Amygdala (tissue), 56 donors: ENCODE results near the gene NUP54.

Experiments
- DNase-seq, 56 donors: peaks; one replicate each; lab custom pipeline; 2025; lab: John Stamatoyannopoulos, UW

The NUP54 gene

GRCh38 chr4:76153356-76153755, 5.2 kb upstream of the NUP54 start:
- DNase-seq = no peak

DNA sequence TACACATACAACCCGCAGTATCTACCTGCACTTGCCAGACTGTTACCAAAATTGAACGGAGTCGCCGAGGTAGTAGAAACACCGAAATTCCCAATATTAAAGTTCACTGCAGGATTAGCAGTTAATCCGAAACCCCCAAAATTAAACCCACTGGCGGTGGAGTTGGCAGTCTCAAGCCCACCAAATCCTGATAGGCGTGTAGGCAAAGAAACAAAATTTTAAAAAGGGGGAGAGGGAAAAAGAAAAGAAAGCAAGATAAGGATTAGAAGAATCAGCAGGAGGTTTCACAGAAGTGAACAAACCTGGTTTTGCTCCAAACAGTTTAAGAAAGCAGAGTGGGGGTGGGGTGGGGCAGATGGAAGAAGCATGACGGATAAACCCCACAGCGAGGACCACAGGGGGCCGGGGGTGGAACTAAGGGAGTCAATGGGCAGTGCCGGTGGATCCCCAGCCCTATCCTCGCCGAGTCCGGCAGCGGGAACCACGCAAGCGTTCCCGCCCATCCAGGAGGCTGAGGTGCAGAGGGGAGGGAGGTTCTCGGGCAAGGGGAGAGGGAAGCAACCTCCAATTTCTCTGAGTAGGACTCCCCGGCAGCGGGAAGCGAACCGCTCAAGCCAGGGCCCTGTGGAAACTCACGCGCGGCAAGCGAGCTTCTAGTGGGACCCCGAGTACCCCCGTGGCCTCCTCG, 599 bp downstream of the NUP54 start:
- DNase-seq = peak in 27 of 56 donors; percentile 9 to 65 (median 44)

GRCh38 chr4:76144546-76144945, 3.7 kb downstream of the NUP54 start:
- DNase-seq = no peak

DNA sequence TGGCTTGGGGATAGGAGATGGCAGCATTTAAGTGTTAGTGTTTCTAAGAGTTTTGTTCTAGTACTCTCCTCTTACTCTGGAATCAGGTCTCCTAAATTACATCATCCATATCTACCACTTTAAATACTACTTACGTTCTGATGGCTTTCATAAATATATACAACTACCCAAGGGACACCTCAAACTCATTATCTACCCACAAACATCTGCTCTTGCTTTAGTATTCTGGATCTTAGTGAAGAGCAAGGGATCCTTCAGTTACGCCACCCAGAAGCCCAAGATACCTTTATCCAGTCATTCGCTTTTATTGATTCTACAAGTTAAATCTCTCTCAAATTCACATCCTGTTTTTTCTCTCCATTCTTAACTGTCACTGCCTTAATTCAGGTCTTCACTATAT, 7.0 kb downstream of the NUP54 start:
- DNase-seq = no peak

DNA sequence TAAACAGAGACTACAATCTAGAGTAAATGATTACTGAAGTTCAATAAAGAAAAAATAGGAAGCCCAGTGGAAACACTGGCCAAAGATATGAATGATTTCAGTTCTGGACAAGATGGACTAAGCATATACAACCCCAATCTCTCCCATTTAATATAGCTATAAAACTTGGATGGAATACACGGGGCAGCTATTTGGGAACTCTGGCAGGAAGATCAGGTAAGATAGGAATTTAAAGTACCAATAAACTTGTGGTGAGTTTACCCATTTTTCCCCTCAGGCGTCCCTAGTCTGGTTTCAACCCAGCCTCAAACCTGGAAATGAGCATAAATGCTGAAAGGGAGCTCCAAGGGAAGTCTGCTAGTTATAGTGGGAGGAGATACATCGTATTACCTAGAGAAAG, 20.4 kb downstream of the NUP54 start:
- DNase-seq = no peak

- no peak for DNase-seq
Observed at GRCh38 chr4:76125816-76126215, 22.4 kb downstream of the NUP54 start.

GRCh38 chr4:76120199-76120598, 28.0 kb downstream of the NUP54 start:
- DNase-seq = no peak

- no peak for DNase-seq
Observed at GRCh38 chr4:76117536-76117935, 30.7 kb downstream of the NUP54 start.

DNA sequence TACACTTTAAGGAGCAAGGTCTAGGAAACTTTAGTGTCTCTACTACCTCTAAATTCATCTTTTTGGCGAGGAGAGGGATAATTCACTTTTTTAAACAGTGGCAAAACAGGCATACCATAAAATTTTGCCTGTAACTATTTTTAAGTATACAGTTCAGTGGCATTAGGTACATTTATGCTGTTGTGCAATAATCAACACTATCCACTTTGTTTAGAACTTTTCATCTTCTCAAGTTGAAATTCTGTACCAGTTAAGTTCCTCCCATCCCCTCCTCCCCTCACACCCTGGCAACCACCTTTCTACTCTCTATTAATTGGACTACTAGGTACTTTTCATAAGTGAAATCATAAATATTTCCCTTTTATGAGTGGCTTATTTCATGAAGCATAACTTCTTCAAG, 31.4 kb downstream of the NUP54 start:
- DNase-seq = no peak

DNA sequence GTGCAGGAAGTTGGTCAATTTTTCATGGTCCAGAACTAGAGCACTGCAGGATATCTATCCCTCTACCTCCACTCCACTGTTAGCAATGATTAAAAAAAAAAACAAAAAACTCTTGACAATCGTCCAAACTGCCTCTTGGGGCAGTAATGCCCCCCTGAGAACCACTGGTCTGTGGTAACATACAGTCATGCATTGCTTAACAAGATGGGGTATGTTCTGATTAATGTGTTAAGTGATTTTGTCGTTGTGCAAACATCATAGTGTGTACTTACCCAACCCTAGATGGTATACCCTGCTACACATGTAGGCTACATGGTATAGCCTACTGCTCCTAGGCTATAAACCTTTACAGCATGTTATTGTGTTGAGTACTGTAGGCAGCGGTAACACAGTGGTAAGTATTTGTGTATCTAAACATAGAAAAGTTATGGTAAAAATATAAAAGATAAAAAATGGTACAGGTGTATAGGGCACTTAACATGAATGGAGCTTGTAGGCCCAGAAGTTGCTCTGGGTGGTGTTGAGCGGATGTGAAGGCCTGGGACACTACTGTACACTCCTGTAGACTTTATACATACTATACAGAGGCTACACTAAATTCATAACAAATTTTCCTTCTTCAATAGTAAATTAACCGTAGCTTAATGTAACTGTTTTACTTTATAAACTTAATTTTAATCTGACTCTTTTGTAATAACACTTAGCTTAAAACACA, 39.6 kb downstream of the NUP54 start:
- no peak for DNase-seq

- no peak for DNase-seq
Observed at GRCh38 chr4:76106442-76106841, 41.8 kb downstream of the NUP54 start.

GRCh38 chr4:76105652-76106051, 42.5 kb downstream of the NUP54 start:
- peak in 20 of 56 donors; percentile 0 to 22 (median 4) for DNase-seq

DNA sequence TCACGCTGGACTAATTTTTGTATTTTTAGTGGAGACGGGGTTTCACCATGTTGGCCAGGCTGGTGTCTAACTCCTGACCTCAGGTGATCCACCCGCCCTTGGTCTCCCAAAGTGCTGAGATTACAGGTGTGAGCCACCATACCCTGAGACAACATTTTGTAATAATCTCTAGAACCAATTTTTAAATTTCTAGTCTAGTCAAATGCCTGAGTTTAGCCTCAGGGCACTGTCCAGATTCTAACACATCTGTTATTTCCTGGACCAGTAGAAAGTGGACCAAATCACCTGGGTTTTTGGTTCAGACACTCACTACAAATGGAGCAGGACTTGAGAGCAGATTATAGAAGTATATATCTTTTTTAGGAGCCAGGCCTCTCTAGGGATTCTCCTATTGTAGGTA, 52.1 kb downstream of the NUP54 start:
- no peak for DNase-seq

GRCh38 chr4:76095568-76095967, 52.6 kb downstream of the NUP54 start:
- DNase-seq = no peak

GRCh38 chr4:76091052-76091451, 57.1 kb downstream of the NUP54 start:
- no peak for DNase-seq

DNA sequence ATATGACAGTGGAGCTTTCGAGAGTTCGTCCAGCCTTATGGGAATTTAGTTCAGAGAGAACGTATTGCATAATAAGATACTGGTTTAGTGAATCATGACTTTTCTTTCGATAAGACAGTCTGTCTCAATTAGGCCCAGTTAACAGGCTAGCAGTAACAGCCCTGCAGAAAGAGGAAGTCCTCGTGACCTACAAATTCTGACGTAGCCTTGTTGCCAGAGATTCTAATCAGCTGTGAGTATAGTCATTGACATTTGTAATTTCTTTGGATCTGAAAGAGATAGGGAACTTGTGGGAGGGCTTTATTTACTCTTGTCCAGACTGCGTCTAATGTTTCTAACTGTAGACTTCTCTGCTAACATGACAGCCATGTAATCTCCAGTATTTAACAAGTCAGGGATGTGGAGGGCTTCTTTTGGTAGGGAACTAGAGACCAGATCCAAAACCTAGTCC, 57.9 kb downstream of the NUP54 start:
- peak in 3 of 56 donors; percentile 0 to 24 (median 1) for DNase-seq

GRCh38 chr4:76088719-76089118, 59.5 kb downstream of the NUP54 start:
- DNase-seq = no peak

GRCh38 chr4:76087007-76087769, 61.0 kb downstream of the NUP54 start:
- DNase-seq = peak in 51 of 56 donors; percentile 5 to 87 (median 47)

- no peak for DNase-seq
Observed at GRCh38 chr4:76084542-76084941, 63.7 kb downstream of the NUP54 start.

DNA sequence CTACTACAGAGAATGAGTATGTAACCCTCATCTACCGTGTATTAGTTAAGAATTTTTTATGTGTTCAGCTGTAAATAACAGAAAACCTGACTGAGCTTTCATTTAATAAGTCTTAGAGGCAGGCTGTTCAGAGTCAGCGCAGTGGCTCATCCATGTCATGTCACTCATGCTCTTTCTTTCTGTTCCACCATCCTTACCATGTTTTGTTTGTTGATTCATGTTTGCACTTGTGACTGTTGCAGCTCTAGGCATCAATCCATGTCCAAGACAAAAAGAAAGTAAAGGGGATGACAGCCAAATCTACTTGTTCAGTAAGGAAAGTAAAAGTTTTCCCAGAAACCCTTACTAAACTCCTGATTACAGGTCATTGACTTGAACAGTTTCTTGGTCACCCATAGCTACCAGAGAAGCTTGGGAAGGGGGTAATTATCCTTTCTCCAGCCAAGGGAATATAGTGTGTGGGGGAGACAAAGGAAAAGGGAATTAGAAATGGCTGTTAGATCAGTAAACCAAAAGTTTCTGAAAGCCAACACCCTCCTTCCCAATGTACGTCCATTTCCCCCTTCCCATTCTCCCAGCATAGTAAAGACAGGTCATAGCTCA, 64.7 kb downstream of the NUP54 start:
- no peak for DNase-seq

DNA sequence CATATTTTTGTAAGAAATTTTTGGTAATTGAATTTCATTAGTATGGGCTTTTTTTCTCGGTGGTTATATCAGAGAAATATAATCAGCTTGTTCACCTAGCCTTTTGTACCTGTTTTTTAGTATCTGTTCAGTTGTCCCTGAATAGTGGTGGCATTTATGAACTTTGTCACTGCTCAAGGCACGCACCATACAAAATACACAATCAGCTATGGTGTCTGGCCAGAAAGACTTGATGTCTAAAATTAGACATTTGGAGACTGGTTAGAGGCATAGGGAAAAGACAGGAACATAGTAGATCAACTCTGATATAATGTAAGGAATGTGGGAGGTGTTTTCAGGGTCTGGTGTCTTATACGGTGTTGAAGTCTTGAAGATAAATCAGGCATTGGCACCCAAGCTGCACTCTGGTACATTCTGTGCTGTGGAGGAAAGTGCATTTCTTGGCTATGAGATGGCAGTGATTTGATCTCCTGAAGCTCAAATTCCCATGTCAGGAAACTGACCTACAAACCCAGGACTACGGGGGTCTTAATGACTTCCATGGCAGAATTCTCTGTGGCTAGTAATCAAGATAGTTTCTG, 70.1 kb downstream of the NUP54 start:
- no peak for DNase-seq
